ENCODE data around the gene ESRRA.
"Not testable (repeated sequence)": the region's sequence is repeated elsewhere in the genome, so short reads cannot be mapped to it uniquely, and the experiment has no call there.

The ESRRA gene

DNA sequence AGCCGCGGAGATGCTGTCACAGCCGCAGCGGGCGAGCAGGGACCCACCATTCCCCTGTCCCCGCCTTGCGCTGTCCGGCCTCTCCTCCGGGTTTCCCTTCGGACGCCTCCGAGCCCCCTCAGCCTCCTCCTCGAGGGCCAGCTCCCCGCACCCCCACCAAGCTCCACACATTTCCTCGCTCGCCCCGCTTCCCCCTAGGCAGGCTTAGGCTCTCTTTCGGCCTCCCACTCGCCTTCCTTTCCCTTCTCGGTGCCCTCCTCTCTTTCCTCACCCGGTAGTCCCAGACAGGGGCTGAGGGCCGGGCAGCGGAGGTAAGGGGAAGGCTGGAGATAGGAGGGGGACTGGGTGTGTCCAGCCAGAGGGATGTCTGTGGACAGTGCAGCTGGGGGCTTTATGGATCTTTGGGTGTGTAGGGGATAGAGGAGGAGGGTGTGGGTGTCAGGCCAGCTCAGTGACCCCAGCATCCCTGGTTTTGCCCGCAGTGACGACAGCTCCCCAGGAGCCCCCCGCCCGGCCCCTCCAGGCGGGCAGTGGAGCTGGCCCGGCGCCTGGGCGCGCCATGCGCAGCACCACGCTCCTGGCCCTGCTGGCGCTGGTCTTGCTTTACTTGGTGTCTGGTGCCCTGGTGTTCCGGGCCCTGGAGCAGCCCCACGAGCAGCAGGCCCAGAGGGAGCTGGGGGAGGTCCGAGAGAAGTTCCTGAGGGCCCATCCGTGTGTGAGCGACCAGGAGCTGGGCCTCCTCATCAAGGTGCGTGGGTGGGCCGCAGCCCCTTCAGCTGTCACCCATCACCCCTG, 12.7 kb upstream of the ESRRA start:
- no peak for DNase-seq

DNA sequence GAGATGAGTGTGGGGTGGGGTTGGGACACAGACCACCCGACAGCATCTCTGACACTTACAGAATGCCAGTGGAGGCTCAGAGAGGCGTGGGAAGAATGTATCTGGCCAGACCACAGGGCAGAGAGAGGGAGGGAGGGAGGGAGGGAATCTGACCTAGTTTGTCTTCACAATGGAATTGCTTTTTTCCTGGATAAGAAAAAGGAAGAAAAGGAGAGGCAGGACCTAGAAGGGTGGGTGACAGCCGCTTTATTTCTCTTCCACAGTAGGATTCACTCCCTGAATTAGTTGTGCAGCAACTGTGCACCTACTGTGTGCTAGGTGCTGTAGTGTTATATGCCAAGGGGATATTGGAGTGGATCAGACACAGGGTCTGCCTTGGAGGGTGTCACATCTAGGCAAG, 10.6 kb upstream of the ESRRA start:
- DNase-seq = no peak

DNA sequence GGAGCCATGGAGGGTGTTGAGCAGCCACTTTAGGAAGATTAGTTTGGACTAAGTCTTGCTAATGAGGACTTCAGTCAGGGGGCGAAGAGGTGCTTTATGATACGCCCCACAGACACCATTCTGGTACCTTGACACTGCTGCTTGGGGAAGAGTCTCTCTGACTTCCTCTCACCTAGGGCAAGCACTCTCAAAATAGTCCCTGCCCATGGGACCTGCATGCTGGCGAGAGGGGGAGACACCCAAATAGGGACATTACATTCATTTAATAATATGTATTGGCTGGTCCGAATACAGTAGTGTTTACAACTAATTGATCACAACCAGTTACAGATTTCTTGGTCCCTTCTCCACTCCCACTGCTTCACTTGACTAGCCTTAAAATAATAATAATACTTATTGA, 9.6 kb upstream of the ESRRA start:
- no peak for DNase-seq

DNA sequence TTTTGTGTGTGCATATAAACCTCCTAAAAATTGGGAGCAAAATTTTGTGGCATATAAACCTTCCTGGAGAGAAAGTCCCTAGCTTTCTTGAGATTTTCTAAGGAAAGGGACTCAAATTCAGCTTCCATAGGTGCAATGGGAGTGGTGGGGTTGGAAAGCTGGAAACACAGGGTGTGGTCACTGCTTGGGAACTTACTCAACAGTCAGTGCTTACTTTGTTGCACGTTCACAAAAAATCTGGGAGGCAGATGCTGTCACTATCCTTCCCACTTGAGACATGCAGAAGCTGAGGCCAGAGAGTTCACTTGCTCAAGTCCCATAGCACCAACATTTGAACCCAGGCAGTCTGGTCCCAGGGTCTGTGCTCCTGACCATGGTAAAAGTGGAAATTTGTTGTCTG, 9.1 kb upstream of the ESRRA start:
- DNase-seq = no peak

DNA sequence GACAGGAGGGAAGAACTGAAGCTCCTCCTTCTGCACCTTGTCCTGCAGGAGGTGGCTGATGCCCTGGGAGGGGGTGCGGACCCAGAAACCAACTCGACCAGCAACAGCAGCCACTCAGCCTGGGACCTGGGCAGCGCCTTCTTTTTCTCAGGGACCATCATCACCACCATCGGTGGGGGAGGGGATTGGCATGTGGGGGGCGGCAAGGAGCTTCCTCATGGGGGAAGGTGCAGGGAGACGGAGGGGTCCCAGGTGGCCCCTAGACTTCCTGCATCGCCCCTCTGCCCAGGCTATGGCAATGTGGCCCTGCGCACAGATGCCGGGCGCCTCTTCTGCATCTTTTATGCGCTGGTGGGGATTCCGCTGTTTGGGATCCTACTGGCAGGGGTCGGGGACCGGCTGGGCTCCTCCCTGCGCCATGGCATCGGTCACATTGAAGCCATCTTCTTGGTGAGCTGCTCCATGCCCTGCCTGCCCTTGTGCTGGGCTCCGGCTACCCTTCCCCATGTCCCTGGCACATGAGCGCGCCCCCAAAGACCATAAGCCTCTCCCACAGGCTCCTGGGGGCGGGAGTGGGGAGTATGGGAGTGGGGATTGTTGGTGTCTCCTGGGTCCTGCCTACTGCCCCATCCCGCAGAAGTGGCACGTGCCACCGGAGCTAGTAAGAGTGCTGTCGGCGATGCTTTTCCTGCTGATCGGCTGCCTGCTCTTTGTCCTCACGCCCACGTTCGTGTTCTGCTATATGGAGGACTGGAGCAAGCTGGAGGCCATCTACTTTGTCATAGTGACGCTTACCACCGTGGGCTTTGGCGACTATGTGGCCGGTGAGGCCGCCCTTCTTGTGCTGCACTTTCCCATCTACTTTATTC, 8.3 kb upstream of the ESRRA start:
- no peak for DNase-seq

DNA sequence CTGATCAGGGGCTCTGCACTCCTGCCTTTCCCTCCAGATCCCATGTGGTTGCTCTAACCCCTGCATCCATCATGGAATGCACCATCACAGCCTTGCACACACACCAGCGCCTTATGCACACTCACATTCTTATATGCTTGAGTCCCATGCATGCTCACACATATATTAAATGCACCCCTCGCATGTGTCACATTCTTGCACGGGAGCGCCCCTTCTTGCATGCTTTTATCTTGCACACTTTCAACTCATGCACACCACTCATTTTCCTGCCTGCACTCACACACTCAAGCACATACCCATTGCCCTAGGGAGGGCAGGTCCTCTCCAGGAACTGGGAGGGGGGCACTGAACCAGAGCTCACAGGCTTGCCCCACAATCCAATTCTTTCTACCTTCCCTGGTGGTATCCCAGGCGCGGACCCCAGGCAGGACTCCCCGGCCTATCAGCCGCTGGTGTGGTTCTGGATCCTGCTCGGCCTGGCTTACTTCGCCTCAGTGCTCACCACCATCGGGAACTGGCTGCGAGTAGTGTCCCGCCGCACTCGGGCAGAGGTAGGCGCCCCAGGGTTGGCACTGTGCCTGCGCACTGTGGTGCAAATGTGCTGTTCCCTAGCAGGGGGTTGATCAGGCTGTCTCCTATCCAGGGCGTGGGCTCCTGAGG, 7.5 kb upstream of the ESRRA start:
- no peak for DNase-seq

DNA sequence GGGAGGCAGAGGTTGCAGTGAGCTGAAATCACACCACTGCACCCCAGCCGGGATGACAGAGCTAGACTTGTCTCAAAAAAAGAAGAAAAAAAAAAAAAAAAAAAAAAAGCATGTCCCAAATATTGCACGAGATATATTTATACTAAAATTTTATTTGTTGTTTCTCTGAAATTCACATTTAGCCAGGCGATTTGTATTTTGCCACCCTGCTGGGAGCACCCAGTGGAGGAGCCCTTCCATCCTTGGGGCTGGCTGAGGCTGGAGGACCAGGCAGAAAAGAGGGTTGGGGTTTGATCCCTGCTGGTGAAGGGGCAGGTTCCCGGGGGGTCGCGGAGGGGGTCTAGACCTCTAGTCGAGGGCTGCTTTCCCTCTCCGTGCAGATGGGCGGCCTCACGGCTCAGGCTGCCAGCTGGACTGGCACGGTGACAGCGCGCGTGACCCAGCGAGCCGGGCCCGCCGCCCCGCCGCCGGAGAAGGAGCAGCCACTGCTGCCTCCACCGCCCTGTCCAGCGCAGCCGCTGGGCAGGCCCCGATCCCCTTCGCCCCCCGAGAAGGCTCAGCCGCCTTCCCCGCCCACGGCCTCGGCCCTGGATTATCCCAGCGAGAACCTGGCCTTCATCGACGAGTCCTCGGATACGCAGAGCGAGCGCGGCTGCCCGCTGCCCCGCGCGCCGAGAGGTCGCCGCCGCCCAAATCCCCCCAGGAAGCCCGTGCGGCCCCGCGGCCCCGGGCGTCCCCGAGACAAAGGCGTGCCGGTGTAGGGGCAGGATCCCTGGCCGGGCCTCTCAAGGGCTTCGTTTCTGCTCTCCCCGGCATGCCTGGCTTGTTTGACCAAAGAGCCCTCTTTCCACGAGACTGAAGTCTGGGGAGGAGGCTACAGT, 6.1 kb upstream of the ESRRA start:
- no peak for DNase-seq

DNA sequence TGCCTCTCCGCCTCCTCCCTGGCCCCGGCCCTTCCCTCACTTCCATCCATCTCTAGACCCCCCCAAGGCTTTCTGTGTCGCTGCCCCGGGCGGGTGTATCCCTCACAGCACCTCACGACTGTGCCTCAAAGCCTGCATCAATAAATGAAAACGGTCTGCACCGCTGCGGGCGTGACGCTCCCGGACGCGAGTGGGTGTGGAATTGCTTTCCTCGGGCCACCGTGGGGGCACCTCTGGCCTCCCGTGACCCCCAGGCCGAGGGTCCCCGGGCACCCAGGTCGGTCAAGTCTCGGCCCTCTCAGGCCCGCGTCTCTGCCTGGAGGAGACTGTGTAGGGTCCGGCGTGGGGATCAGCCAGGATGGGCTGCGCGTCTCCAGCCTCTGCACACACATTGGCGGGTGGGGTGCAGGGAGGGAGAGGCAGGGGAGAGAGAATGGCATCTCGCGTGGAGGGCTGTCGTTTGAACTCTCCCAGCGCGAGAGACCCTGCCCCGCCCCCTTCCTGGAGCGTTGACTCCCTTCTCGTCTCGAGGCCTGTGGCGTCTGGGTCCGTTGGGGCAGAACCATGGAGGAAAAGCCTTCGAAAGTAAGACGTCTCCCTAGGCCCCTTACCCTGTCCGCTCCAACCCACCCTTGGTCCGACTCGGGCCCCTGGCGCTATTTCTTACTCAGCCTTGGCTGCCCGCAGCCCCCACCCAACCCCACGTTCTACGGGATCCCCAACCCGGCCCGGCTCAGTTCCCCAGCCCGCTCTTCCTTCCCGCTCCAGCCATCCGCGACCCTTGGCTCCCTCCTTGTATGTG, 5.3 kb upstream of the ESRRA start, which contains the start of gene CATSPERZ:
CATSPERZ (plus strand) TSS at position 512 of the 802 bp plus-strand sequence; CDS start at position 565, 53 bp downstream.
- no peak for DNase-seq

DNA sequence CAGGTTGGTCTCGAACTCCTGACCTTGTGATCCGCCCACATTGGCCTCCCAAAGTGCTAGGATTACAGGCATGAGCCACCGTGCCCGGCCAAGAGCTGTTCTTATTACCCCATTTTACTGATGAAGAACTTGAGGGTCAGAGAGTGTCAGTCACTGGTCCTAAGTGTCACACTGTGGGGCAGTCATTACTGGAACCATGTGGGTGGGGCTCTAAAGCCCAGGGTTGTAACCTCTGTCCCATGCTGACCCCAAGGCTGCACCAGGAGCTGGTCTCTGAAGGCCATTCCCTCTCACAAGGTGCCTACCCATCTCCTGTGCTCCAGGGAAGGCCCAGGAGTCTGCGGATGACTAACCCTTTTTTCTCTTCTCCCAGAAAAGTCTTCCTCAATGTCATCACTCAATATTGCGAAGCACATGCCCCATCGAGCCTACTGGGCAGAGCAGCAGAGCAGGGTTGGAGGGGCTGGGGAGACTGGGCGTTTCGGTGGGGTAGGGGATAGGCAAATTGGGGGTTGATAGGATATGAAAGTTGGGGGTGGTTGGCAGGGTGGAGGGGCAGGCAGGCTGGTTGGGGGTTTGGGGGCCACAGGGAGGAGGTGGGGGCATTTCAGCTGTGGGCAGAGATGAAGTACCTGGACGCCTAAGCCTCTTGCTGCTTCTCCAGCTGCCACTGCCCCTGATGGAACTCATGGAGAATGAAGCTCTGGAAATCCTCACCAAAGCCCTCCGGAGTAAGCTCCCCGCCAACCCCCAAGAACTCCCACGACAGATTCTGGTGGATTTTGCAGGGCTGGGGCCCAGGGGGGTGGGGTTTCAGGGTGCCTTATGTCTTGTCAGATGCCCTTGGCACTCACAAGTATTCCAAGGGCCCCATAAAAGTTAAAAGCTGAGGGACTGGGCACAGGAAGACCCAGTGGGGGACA, 2.0 kb upstream of the ESRRA start:
- no peak for DNase-seq

DNA sequence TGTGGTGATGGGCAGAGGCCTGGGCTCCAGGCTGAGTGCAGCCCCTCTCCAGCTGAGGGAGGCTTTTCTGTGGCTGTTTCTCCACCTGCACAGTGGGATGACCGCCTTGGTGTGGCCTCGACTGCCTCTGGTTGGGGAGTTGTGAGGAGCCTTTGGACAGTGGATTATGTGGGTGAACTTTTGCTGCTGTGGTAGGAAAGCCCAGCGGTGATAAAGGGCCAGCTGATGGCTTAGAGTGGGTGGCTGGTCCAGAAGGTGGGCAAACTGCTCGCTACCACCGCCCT, 1.4 kb upstream of the ESRRA start:
- DNase-seq = no peak

DNA sequence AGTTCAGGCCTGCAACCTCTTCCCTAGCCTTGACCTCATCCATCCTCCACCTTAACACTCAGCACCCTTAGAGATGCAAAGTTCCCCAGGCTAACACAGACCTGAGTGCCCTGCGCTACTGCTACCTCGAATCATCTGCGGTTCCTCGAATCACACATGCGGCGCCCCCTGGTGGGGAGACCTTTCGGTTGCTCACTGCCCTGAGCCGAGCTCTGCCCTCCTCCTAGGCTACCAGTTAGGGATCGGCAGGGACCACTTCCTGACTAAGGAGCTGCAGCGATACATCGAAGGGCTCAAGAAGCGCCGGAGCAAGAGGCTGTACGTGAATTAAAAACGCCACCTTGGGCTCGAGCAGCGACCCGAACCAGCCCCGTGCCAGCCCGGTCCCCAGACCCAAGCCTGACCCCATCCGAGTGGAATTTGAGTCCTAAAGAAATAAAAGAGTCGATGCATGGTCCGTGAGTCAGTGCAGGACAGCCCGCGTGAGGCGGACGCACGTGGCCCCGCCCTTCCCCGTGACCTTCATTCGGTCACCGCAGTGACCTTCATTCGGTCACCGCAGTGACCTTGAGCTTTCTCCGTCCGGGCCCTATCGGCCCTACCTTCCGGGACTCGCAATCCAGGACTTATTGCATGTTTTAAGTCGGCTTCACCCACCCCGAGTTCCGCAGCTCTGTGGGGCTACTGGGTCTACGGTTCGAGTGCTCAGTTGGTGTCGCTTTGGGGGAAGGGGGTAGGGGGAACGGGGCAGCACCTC, 830 bp upstream of the ESRRA start:
- peak; percentile 85 for DNase-seq

DNA sequence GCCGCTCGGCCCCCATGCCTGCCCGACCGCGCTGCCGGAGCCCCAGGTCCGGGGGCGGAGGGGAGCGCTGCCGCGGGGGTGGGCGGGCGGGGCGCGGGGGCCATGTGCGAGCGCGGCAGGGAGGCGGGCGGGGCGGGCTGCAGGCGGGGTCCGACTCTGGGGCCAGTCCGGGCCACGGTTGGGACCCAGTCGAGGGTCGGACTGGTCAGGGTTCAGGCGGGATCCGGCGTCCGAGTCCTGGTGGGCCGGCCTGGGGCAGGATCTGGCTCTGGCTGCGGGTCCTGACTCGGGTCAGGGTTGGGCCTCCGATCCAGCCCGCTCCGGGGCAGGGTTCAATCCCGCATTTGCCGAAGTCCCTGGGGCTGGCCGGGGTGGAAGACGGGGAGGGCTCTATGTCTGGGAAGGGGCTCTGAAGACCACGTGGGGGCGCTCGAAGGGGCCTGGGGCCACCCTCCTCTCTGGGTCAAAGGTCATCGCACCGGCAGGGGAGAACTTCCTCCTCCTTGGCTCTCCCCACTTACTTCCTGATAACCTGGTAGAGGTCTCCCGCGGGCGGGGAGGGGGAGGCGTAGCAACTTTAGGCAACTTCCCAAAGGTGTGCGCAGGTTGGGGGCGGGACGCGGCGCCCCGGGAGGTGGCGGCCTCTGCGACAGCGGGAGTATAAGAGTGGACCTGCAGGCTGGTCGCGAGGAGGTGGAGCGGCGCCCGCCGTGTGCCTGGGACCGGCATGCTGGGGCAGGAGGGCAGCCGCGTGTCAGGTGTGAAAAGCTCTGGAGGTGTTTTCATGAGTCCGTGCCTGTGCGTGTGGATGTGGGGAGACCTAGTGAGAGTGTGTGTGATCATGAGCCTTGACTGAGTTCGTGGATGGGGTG, 603 bp downstream of the ESRRA start:
- no peak for DNase-seq

DNA sequence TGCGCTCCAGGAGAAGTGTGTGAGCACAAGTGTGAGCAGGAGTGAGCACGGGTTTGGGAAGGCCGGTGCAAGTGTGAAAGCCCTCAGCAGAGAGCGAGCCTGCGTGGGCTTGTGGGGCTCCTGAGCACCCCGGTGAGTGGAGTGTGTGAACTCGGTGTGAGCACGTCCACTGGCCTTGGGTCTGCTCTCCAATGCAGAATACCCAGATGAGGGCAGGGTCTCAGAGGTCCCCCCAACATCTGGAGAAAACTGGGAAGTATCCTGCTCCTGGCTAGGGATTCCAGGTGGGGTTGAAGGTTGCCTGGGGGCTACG, 1.2 kb downstream of the ESRRA start:
- no peak for DNase-seq

DNA sequence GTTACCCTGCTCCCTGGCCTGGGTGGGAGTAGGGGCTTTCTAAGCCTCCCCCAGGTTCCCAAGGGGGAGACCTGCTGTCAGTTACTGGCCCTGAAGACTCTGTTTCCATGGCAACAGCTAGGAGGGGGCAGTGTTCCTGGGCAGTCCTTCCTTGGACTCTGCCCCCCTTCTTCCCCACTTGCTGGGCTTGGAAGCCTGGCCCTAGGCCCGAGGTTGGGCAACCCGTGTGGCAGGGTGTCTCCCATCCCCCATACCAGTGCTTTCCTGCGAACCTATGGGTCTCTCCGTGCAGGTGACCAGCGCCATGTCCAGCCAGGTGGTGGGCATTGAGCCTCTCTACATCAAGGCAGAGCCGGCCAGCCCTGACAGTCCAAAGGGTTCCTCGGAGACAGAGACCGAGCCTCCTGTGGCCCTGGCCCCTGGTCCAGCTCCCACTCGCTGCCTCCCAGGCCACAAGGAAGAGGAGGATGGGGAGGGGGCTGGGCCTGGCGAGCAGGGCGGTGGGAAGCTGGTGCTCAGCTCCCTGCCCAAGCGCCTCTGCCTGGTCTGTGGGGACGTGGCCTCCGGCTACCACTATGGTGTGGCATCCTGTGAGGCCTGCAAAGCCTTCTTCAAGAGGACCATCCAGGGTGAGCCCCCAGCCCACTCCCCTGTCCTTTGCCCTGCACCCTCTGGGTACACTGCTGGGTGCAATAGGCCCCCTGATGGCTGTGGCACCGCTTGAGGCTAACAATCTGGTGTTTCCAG, 1.7 kb downstream of the ESRRA start:
- no peak for DNase-seq

DNA sequence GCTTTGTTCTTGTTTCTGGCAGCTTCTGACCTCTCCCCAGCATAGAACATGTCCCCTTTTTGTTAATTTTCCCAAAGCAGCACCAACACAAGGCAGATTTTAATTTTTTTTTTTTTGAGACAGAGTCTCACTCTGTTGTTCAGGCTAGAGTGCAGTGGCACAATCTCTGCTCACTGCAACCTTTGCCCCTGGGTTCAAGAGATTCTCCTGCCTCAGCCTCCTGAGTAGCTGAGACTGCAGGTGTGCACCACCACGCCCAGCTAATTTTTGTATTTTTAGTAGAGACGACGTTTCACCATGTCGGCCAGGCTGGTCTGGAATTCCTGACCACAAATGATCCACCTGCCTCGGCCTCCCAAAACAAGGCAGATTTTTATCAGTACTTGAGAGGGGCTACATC, 2.5 kb downstream of the ESRRA start:
- DNase-seq = not testable (repeated sequence)

DNA sequence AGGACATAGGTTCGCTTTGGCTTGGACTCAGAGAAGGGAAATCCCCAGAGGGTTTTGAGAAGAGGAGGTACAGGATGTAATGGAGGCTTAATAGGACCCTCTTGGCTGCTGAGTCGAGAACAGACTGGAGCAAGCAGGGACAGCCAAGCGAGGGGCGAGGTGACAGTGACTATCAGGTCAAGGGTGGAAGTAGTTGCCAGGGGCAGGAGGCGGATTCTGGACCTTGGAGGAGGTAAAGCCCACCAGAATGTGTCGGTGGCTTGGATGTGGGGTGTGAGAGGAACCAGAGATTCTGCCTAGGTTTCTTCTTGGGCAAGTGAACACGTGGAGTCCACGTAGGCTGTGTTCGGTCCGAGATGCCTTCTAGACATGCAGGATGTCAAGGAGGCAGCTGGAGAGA, 7.6 kb downstream of the ESRRA start:
- DNase-seq = no peak

DNA sequence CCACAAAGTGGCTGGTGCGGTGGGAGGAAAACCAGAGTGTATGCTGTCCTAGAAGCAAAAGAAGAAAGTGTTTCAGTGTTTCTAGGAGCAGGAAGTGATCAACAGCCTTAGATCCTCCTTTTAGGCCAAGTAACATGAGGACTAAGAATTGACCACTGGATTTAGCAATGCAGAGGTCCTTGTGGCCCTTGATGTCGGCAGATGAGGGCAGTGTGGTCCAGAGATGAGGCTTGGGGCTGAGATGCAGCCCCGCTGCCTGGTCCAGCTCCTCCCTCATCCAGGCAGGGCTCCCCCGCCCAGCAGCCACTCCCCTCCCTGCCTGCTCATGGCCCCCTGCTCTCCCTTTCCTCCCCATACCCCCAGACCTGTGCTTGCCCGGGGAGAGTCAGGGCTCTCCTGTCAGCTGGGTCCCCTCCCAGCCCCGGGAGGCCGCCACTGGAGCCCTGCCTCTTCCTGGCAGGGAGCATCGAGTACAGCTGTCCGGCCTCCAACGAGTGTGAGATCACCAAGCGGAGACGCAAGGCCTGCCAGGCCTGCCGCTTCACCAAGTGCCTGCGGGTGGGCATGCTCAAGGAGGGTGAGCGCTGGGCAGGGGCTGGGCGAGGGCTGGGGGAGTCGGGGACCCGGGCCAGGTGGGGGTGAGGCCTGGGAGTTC, 8.3 kb downstream of the ESRRA start:
- DNase-seq = no peak
